Measurements from ENCODE around the gene HBZ.
A peak's percentile ranks its signal among the peaks of the same experiment; 100 is the strongest.
"Not testable (repeated sequence)": the region's sequence is repeated elsewhere in the genome, so short reads cannot be mapped to it uniquely, and the experiment has no call there.

HBZ gene

GRCh38 chr16:152141-153128, at the start of gene HBZ:
Gene HBZ, plus strand, starts transcription at chr16:152644. Its CDS starts 266 bp downstream, at chr16:152910.
- no peak for DNase-seq

GRCh38 chr16:104355-104754, 48.1 kb upstream of the HBZ start:
- DNase-seq, result no peak

GRCh38 chr16:104928-105327, 47.5 kb upstream of the HBZ start:
- no peak for DNase-seq

GRCh38 chr16:105521-105920, 46.9 kb upstream of the HBZ start:
- DNase-seq, result no peak

GRCh38 chr16:106623-107324, 45.7 kb upstream of the HBZ start:
- no peak for DNase-seq

GRCh38 chr16:112153-112840, 40.1 kb upstream of the HBZ start:
- no peak for DNase-seq

- no peak for DNase-seq
These were observed 38.1 kb upstream of the HBZ start for GRCh38 chr16:114327-114726.

GRCh38 chr16:116015-116414, 36.4 kb upstream of the HBZ start:
- DNase-seq, result no peak

- DNase-seq, result peak; percentile 59
These were observed 34.8 kb upstream of the HBZ start for GRCh38 chr16:117379-118365.

- DNase-seq, result no peak
These were observed 33.6 kb upstream of the HBZ start for GRCh38 chr16:118857-119256.

- no peak for DNase-seq
These were observed 33.1 kb upstream of the HBZ start for GRCh38 chr16:119295-119694.

- no peak for DNase-seq
These were observed 32.5 kb upstream of the HBZ start for GRCh38 chr16:119835-120491.

- DNase-seq, result no peak
These were observed 31.7 kb upstream of the HBZ start for GRCh38 chr16:120756-121155.

GRCh38 chr16:122361-122760, 30.1 kb upstream of the HBZ start:
- DNase-seq, result no peak

GRCh38 chr16:123558-124350, 28.7 kb upstream of the HBZ start:
- not testable (repeated sequence) for DNase-seq

GRCh38 chr16:125011-125410, 27.4 kb upstream of the HBZ start:
- no peak for DNase-seq

GRCh38 chr16:129075-129474, 23.4 kb upstream of the HBZ start:
- DNase-seq, result no peak

GRCh38 chr16:130533-131173, 21.8 kb upstream of the HBZ start:
- DNase-seq, result no peak

- no peak for DNase-seq
These were observed 20.3 kb upstream of the HBZ start for GRCh38 chr16:132120-132519.

- no peak for DNase-seq
These were observed 18.7 kb upstream of the HBZ start for GRCh38 chr16:133716-134115.

All from 8988T (cell line).